ENCODE results near the gene HAGHL.

Gene HAGHL

DNA sequence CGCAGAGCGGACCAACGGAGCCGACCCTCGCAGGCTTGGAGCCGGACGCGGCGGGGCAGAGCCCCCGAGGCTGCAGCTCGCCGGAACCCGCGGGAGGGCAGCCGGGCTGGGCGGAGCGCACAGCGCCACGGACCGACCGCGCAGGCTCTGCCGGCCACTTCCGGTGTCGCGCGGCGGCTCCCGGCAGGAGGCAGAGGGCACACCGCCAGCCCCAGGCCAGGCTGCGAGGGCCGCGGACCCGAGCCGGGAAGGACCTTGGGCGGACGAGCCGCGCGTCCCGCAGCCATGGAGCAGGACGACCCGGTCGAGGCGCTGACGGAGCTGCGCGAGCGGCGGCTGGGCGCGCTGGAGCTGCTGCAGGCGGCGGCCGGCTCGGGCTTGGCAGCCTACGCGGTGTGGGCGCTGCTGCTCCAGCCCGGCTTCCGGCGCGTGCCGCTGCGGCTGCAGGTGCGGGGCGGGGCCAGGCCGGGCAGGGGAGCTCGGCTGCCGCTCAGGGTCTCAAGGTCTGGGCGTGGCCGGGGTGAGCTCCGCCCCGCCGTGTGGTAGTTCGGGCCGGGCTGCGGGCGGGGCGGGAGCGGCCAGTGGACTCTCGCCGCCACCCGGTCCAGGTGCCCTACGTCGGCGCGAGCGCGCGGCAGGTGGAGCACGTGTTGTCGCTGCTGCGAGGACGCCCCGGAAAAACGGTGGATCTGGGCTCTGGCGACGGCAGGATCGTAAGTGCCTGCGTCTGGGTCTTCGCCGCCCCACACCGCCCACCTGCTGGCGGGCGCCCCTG is 5.7 kb upstream of the HAGHL start, which contains the start of gene ANTKMT:
Gene ANTKMT, plus strand, starts transcription at position 157 of the 775 bp plus-strand sequence. Its CDS starts 129 bp downstream, at position 286.
- Histone ChIP-seq H3K27ac (peak within 1 kb of the TSS; percentile 68 to 93), H3K4me3 (peak within 1 kb of the TSS; percentile 95)
- no peak for DNase-seq (ENCODE audit: low spot score)
- TF ChIP-seq, protein P1, sequence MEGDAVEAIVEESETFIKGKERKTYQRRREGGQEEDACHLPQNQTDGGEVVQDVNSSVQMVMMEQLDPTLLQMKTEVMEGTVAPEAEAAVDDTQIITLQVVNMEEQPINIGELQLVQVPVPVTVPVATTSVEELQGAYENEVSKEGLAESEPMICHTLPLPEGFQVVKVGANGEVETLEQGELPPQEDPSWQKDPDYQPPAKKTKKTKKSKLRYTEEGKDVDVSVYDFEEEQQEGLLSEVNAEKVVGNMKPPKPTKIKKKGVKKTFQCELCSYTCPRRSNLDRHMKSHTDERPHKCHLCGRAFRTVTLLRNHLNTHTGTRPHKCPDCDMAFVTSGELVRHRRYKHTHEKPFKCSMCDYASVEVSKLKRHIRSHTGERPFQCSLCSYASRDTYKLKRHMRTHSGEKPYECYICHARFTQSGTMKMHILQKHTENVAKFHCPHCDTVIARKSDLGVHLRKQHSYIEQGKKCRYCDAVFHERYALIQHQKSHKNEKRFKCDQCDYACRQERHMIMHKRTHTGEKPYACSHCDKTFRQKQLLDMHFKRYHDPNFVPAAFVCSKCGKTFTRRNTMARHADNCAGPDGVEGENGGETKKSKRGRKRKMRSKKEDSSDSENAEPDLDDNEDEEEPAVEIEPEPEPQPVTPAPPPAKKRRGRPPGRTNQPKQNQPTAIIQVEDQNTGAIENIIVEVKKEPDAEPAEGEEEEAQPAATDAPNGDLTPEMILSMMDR (IDR thresholded peaks at IDR 0.05), result no peak

DNA sequence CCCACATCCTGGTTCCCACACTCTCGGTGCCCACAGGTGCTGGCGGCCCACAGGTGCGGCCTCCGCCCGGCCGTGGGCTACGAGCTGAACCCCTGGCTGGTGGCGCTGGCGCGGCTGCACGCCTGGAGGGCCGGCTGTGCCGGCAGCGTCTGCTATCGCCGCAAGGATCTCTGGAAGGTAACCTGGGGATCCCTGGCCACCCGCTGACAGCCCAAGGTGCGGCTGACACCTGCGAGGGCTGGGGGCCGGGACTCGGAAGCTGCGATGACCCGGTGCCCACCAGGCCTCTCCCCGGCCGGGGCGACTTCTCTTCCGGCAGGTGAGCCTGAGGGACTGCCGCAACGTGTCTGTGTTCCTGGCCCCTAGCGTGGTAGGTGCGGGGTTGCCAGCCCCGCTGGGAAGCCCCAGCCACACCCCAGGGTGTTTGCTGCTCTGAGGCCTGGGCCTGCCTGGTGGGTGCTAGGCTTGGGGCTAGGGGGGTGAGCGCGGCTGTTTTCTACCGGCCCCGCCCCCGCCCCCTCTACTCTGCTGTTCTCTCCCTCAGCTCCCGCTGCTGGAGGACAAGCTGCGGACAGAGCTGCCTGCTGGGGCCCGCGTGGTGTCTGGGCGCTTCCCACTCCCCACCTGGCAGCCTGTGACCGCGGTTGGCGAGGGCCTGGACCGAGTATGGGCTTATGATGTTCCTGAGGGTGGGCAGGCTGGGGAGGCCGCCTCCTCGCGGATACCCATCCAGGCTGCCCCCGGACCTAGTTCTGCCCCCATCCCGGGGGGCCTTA is 5.0 kb upstream of the HAGHL start:
- TF ChIP-seq, protein P1 (IDR thresholded peaks at IDR 0.05), result no peak
- Histone ChIP-seq H3K27ac (peak overlapping the region in 1 of 2 donors; percentile 93), H3K4me3 (peak overlapping the region; percentile 95)
- no peak for DNase-seq (ENCODE audit: low spot score)

DNA sequence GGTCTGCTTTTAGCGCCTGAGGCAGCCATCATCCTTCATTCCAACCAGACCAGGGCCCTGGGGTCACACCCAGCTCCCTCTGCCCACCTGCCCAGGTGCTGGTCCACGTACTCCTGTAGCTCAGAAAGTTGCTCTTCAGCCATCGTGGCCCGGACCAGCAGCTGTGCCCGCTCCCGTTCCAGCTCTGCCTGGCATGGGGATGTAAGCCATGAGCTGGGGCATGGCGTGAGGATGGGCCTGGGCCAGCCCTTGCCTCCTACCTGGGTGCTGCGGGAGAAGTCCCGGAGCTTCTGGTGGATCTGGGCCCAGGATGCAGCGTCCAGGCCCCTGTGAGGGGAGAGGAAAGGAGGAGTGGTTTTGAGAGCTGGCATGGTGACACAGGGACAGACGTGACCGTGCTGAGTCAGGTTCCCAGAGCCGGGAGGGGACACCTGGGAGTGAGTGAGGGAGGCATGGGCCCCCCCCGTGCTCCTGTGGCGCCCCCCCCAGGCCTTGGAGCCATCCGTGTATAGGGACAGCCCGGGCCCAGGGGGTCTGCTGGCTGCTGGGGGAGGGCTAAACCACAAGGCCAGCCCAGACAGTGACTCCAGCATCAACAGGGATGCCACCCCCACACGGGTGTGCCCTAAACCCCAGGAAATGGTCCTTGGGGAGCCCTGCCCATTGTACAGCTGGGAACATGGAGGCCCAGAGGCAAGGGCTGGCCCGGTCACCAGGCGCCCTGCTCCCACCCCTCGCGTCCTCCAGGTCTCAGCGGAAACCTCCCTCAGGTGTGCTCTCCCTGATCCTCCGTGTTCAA is 3.9 kb upstream of the HAGHL start:
- no peak for DNase-seq (ENCODE audit: low spot score)
- Histone ChIP-seq H3K4me3 (no peak overlapping the region), H3K27ac (no peak overlapping the region)
- TF ChIP-seq, protein P1 (IDR thresholded peaks at IDR 0.05), result no peak

DNA sequence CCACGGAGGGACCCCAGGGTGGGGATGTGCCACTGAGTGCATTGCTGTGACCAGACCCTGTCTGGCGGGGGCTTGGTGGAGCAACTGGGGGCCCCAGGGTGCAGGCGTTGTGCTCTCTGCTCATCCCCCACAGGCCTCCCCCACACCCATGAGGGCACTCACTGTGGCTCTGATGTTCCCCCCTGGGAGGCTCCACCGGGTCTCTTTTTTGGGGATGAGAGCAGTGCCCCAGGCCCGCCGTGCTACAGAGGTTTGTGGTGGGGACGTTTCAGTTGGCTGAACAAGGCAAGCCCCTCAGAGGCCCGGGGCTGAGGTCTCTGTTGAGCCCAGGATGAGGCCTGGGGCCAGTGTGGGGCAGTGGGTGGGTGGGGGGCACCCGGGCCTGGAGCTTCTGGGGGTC is 3.2 kb upstream of the HAGHL start:
- TF ChIP-seq, protein P1 (IDR thresholded peaks at IDR 0.05), result no peak
- H3K4me3 ChIP-seq, result no peak overlapping the region
- H3K27ac ChIP-seq, result no peak overlapping the region
- DNase-seq (ENCODE audit: low spot score), result no peak

DNA sequence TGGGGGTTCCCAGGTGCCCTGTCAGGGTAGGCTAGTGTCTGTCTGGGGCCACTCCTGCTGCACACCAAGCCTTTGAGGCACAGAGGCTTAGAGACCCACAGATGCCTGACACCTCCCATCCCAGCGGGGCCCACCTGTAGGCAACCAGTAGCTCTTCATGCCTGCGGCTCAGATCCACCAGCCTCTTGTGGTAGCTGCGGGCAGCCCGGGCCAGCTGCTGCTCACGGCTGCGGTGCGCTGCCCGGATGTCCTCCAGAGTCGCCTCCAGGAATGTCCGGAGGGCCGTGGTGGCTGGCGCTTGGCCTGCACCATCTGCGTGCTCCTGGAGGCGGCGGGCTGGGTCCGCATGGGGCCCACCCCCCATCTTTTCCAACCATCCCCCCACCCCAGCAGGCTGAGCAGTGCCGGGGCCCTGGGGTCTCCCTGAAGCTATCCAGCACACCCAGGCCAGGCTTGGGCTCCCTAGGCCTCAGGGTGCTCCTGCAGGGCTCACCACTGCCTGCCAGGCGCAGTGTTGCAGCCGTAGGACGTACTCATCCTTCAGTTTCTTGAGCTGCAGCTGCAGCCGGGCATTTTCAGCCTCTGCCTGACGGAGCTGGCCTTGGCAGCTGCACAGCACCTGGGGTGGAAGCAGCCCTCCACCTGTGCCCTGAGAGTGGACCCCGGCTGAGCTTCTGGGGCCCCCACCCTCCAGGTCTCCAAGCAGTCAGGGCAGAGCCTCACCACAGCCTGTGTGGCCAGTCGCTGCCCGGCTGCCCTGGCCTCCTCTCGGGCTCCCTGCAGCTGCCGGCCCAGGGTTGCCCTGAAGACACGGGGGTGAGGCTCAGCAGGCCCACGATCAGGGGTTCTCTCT is 2.5 kb upstream of the HAGHL start:
- TF ChIP-seq, protein P1 (IDR thresholded peaks at IDR 0.05), result no peak
- Histone ChIP-seq H3K27ac (no peak overlapping the region), H3K4me3 (no peak overlapping the region)
- no peak for DNase-seq (ENCODE audit: low spot score)

DNA sequence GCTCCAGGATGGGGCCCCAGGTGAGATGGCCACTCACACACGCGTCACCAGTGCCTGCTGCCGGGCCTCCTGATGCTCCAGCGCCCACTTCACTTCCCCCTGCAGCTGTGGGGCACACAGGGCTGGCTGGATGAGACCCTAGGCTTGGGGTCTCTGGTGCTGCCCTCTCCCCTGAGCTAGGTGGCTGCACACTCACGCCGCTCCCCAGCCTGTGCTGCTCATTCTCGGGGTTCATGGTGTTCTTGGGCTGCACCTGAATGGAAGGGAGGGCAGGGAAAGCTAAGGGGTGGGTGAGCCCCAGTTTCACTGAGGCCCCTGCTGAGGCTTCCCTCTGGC is 1.9 kb upstream of the HAGHL start:
- H3K27ac ChIP-seq, result no peak overlapping the region
- DNase-seq (ENCODE audit: low spot score), result no peak
- no peak overlapping the region for H3K4me3 ChIP-seq
- TF ChIP-seq, protein P1 (IDR thresholded peaks at IDR 0.05), result no peak
